Glutamatergic neuron (in vitro differentiated cells): Measurements from ENCODE around the gene ALDH3B2. TPM values are rescaled to one million over a fixed set of nuclear protein-coding genes. Genes with fewer than 3 reads are reported as not detected.
"Not testable (repeated sequence)": the region's sequence is repeated elsewhere in the genome, so short reads cannot be mapped to it uniquely, and the experiment has no call there.

Source experiments
- DNase-seq: peaks from one replicate; pipeline ENCODE4 v3.0.0; 2022
- H3K27ac Mint-ChIP-seq: one replicate; pipeline ENCODE4 v1.8.0; 2020; ENCODE audit warnings: mild to moderate bottlenecking, mixed read lengths, inconsistent platforms; ENCODE audit not compliant: unreplicated experiment
- H3K27me3 Mint-ChIP-seq: one replicate; pipeline ENCODE4 v1.8.0; 2020; ENCODE audit warnings: mild to moderate bottlenecking, moderate library complexity, mixed read lengths, inconsistent platforms; ENCODE audit not compliant: unreplicated experiment
- H3K36me3 Mint-ChIP-seq: one replicate; pipeline ENCODE4 v1.8.0; 2020; ENCODE audit warnings: mild to moderate bottlenecking, mixed read lengths, inconsistent platforms; ENCODE audit not compliant: unreplicated experiment
- H3K4me1 Mint-ChIP-seq: one replicate; pipeline ENCODE4 v1.8.0; 2020; ENCODE audit warnings: mild to moderate bottlenecking, low read depth, mixed read lengths, inconsistent platforms; ENCODE audit not compliant: unreplicated experiment
- H3K4me3 Mint-ChIP-seq: one replicate; pipeline ENCODE4 v1.8.0; 2020; ENCODE audit warnings: mild to moderate bottlenecking, mixed read lengths, inconsistent platforms; ENCODE audit not compliant: unreplicated experiment
- H3K9me3 Mint-ChIP-seq: one replicate; pipeline ENCODE4 v1.8.0; 2020; ENCODE audit warnings: mild to moderate bottlenecking, moderate library complexity, mixed read lengths, inconsistent platforms; ENCODE audit not compliant: unreplicated experiment
- total RNA-seq: library from RNA; stranded (reverse); fragmentation: NEBNext Ultra II Directional; extraction: Animal tissue kit (Norgen Biotek cat#: 25700); gene quantifications from one replicate; pipeline ENCODE4 v1.2.1, GENCODE V29; 2021; ENCODE audit not compliant: unreplicated experiment
- TF ChIP-seq, protein P1 (sequence below): fragments of 200-600 bp; sonication (generic); IDR thresholded peaks from one replicate; pipeline ENCODE4 v1.5.0; 2021; ENCODE audit not compliant: partially characterized antibody, unreplicated experiment

Gene ALDH3B2
- total RNA-seq, 1 donor from 2014 or later, result not detected

DNA sequence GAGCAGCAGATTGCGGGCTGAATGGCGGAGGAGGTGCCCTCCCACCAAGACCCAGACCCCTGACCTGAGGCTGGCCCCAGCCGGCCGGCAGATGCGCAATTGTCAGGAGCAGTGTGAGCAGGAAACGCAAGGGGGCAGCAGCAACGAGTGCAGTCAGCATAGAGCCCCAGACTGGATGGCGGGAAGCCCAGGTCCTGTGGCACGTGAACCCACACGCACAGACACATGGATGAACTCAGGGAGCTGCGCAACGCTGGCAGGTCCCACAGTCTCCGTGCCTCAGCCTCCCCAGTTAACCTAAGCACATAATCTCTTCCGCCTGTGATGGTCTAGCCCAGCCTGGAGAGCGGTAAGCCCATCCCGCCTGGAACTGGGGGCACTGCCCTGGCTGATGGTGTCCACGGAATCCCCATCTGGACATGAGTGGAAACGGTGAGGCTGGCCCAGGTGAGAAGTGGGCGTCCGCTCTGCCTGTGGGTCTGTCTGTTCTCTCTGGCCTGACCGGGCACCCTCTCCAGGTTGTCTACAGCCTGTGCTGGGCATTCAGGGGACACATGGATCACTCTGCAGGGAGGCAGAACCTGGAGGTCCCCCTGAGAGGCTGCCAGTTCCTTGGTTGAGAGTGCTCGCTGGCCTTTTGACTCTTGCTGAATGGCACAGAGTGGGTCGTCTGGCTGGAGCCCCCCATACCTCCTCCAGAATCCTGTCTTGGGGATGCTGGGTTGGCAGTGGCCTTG is 34.2 kb downstream of the ALDH3B2 start:
- Mint-ChIP-seq H3K27me3 (peaks cover 5% of the 10 kb centered on the region), H3K4me3 (no peak overlapping the region), H3K36me3 (no peaks in the 10 kb centered on the region), H3K27ac (no peak overlapping the region), H3K4me1 (no peaks in the 10 kb centered on the region), H3K9me3 (peaks cover 6% of the 10 kb centered on the region)
- peak; percentile 79 for DNase-seq
- TF ChIP-seq, protein P1, sequence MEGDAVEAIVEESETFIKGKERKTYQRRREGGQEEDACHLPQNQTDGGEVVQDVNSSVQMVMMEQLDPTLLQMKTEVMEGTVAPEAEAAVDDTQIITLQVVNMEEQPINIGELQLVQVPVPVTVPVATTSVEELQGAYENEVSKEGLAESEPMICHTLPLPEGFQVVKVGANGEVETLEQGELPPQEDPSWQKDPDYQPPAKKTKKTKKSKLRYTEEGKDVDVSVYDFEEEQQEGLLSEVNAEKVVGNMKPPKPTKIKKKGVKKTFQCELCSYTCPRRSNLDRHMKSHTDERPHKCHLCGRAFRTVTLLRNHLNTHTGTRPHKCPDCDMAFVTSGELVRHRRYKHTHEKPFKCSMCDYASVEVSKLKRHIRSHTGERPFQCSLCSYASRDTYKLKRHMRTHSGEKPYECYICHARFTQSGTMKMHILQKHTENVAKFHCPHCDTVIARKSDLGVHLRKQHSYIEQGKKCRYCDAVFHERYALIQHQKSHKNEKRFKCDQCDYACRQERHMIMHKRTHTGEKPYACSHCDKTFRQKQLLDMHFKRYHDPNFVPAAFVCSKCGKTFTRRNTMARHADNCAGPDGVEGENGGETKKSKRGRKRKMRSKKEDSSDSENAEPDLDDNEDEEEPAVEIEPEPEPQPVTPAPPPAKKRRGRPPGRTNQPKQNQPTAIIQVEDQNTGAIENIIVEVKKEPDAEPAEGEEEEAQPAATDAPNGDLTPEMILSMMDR, result peak; percentile 70

DNA sequence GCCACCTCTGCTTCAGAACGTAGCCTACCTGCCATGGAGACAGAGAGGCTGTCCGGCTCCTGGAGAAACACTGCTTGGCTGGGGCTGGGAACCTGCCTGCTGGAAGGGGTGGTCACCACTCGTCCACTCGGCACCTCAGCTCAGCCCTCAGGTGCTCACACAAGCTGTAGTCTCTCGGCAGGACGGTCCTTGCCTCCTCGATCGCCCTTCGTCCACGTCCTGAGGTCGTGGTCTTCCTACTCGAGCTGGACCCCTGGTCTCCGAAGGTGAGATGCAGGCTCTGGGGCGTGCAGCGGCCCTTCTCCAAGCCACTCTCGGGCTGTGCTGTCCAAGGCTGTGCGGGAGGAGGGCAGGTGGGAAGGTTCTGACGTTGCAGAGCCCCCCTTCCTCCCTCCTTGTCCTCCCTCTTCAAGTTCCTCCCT is 35.0 kb downstream of the ALDH3B2 start, which contains the start of gene TBX10:
TBX10 (minus strand) TSS at position 326 of the 422 bp plus-strand sequence; CDS start at position 35, 291 bp downstream.
- Mint-ChIP-seq H3K4me3 (no peak within 1 kb of the TSS), H3K36me3 (no peaks in the 10 kb centered on the region), H3K4me1 (no peaks in the 10 kb centered on the region), H3K9me3 (peaks cover 6% of the 10 kb centered on the region), H3K27me3 (peaks cover 5% of the 10 kb centered on the region), H3K27ac (no peak within 1 kb of the TSS)
- TF ChIP-seq, protein P1, result no peak
- no peak for DNase-seq

DNA sequence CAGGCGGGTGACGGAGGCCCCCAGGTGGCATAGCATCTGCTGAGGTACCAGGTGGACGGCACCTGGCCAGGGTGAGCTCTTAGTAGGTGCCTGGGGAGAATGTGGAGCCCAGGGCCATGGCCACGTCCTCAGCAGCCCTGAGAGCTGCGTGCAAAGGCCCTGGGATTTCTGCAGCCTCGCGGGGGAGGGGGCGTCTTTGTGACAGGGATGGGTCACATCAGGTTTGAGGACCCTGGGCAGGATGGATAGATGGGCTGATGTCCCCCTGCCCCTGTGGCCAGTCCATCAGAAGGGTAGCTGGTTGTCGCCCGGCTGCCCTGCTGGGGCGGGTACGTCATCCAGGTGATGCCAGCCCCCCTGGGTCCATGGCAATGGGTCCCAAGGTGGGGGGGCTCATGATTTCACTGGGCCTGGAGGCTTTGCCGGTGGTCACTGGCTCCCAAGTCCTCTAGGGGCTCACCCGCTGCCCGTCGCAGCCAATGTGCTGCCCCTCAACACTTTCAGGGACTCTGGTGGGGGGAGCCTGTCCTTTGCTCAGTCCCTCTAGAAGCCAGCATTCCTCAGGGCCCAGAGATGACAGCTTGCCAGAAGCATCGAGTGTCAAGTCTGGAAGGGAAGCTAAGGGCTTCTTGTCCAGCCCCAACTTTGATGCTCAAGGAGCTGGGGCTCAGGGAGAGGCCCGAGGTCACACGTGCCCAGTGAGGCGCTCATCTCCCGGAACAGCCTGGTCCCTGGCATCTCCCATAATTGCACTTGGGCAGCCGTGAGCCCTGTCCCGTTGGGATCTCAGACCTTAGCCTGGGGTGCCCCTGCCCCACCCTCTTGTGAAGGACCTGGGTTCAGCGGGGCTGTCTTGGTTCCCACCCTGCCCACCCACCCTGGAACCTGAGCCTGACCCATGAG is 35.6 kb downstream of the ALDH3B2 start:
- Mint-ChIP-seq H3K27me3 (peaks cover 5% of the 10 kb centered on the region), H3K27ac (no peak overlapping the region), H3K4me3 (no peak overlapping the region), H3K9me3 (peaks cover 6% of the 10 kb centered on the region), H3K36me3 (no peaks in the 10 kb centered on the region), H3K4me1 (no peaks in the 10 kb centered on the region)
- DNase-seq, result no peak
- TF ChIP-seq, protein P1, result no peak

DNA sequence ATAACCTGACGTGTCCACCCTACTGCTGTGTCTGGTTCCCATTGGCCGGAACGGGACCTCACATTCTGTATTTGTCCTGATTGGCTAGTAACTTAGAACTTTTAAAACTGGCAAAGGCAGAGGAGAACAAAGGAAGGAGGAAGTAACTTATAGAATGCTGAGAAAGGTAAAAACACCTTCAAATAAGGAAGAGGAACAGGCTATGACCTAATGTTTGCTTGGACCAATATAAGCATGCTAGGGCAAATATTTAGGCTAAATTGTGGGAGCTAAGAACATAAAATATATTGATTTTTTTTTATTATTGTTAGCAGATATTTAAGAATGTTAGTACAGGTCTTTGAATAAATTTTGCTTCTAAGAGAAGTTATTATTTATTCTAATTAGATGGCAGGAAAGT is 37.0 kb downstream of the ALDH3B2 start:
- H3K4me3 Mint-ChIP-seq, DNase-seq, H3K36me3 Mint-ChIP-seq, H3K27ac Mint-ChIP-seq, H3K9me3 Mint-ChIP-seq, H3K4me1 Mint-ChIP-seq, H3K27me3 Mint-ChIP-seq: not testable (repeated sequence)

DNA sequence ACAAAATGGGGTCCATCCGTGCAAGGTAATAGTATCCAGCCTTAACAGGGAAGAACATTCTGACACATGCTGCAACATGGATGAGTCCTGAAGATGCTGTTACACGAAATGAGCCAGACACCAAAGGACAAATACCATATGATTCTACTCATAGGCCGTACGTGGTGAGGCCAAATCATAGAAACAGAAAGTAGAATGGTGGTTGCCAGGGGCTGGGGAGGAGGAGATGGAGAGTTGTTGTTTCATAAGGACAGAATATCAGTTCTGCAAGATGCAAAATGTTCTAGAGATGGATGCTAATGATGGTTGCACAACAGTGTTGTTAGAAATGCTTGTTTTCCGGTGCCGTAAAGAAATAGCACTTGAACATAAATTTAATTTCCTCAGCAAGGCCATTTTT is 37.5 kb downstream of the ALDH3B2 start:
- no peak for DNase-seq
- peaks cover 5% of the 10 kb centered on the region for H3K27me3 Mint-ChIP-seq
- TF ChIP-seq, protein P1, result no peak
- no peaks in the 10 kb centered on the region for H3K36me3 Mint-ChIP-seq
- H3K9me3 Mint-ChIP-seq, result peaks cover 2% of the 10 kb centered on the region
- no peak overlapping the region for H3K4me3 Mint-ChIP-seq
- peak overlapping the region; percentile 8 for H3K27ac Mint-ChIP-seq
- no peaks in the 10 kb centered on the region for H3K4me1 Mint-ChIP-seq
